Mucosa of descending colon (tissue), 3 donors: ENCODE results near the gene PTPRJ. TPM values are rescaled to one million over a fixed set of nuclear protein-coding genes. Genes with fewer than 3 reads are reported as not detected.
A peak's percentile ranks its signal among the peaks of the same experiment; 100 is the strongest.

Source experiments
- ATAC-seq: fragments of 200-7000 bp; cut with Tn5 transposase; one replicate; pipeline ENCODE4 v1.9.1; 2020; ENCODE audit warnings: mild to moderate bottlenecking, moderate library complexity
- DNase-seq, 3 donors: peaks; one replicate each; pipeline ENCODE4 v3.0.0-alpha.2; 2020
- H3K36me3 ChIP-seq: fragments of 200-600 bp; one replicate; pipeline ENCODE4 v1.8.0; 2021; ENCODE audit warnings: low read depth, mild to moderate bottlenecking
- H3K4me1 ChIP-seq: fragments of 200-600 bp; one replicate; pipeline ENCODE4 v1.8.0; 2021; ENCODE audit warnings: low read depth, mild to moderate bottlenecking
- H3K4me3 ChIP-seq: fragments of 200-600 bp; one replicate; pipeline ENCODE4 v1.8.0; 2021; ENCODE audit warnings: mild to moderate bottlenecking
- H3K9me3 ChIP-seq: fragments of 200-600 bp; one replicate; pipeline ENCODE4 v1.8.0; 2021; ENCODE audit warnings: mild to moderate bottlenecking
- CTCF ChIP-seq: fragments of 200-600 bp; IDR thresholded peaks from one replicate; pipeline ENCODE4 v1.8.0; 2022; ENCODE audit warnings: antibody characterized with exemption, mild to moderate bottlenecking
- intact Hi-C, 2 donors: fragments of 100-400 bp; cut with DNase I in 1 of 2; cut with micrococcal nuclease in 1 of 2; formaldehyde crosslinking; loops; one replicate each; pipeline versions ENCODE4 v1.11.0 to v1.11.1; 2022; cut with DNase I, micrococcal nuclease
- microRNA-seq: library from miRNA; unstranded; fragments of <30 nt; microRNA quantifications from one replicate; pipeline ENCODE4, GENCODE V29; 2019
- total RNA-seq, 3 donors: library from RNA; stranded (reverse); fragmentation: NEBNext Ultra II Directional in 2 of 3; extraction: Animal tissue kit (Norgen Biotek cat#: 25700) in 2 of 3; gene quantifications; one replicate each; pipeline versions ENCODE4 v1.2.1 to v1.2.4, GENCODE V29; 2021 to 2023
- donor health status: DM: no; HTN: no; CAD: no; lungs with moderate emphysema.
- donor health status: DM: no; HTN: no; CAD: no.
- donor health status: DM: no; HTN: yes; CAD: no.

Gene PTPRJ
- total RNA-seq, 3 donors from 2014 or later = 27.8 to 54.6 (median 44.0) TPM

DNA sequence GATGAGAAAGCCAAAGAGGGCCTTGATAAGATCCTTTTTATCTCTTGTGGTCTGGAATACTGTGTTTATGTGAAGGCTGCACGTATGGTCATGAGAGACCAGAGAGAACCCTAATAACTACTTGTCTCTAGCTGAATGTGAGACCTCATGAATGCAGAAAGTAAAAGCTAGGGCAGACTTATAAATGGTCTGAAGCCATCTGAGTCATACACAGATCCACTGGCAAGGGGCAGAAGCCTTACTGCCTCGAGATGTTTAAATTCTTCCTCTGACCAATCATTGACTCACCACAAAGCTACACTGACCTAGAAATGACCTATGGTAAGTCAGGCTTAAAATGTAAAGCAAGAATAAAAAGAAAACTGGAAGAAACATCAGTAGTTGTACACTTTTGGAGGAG lies 213.5 kb downstream of the PTPRJ start:
- intact Hi-C loops = no loop called here
- H3K9me3 ChIP-seq = peaks cover 5% of the 10 kb centered on the region
- no peaks in the 10 kb centered on the region for H3K36me3 ChIP-seq
- H3K4me3 ChIP-seq = no peak overlapping the region
- DNase-seq (no peak), ATAC-seq (no peak)
- H3K4me1 ChIP-seq = no peaks in the 10 kb centered on the region
- no peak for TF ChIP-seq CTCF

DNA sequence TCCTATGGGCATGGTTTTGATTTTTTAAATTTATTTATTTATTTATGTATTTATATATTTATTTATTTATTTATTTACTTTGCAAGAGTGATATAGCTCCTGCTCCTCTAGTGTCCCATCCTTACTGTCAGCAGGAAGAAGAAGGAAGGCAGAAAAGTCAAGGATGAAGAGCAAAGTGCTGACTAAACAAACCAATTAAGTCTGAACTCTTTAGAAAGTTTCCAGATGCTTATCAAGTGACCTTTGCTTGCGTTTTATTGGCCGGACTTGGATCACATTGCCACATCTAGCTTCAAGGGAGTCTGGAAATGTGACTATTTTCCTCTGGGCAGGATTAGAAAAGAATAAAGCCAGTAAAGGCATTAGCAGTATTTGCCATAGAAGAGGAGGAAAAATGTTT lies 227.5 kb downstream of the PTPRJ start:
- intact Hi-C loops = no loop called here
- DNase-seq (no peak), ATAC-seq (no peak)
- H3K36me3 ChIP-seq = no peaks in the 10 kb centered on the region
- H3K9me3 ChIP-seq = no peaks in the 10 kb centered on the region
- TF ChIP-seq CTCF = no peak
- no peak overlapping the region for H3K4me3 ChIP-seq
- H3K4me1 ChIP-seq = no peaks in the 10 kb centered on the region

DNA sequence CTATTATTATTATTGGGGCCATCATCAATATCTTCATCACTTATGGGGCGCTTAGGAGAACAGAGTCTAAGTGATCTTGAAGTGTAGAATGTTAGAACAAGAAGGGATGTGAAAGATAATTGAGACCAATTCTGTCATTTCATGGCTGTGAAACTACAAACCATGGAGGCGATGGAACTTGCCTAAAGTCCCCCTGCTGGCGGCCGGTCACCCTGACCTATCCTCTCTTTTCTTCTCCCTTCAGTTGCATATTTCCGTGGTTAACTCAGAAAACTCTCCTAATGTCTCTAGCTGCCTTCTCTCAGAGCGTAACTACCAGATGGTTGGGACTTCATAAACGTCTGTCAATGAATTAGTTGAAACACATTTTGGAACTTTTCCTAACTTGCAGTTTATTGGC lies 229.7 kb downstream of the PTPRJ start:
- intact Hi-C loops = no loop called here
- Histone ChIP-seq H3K36me3 (no peaks in the 10 kb centered on the region), H3K9me3 (no peaks in the 10 kb centered on the region), H3K4me3 (no peak overlapping the region), H3K4me1 (no peaks in the 10 kb centered on the region)
- TF ChIP-seq CTCF = no peak
- ATAC-seq (no peak), DNase-seq (peak in 1 of 3 donors; percentile 5)

- DNase-seq (no peak), ATAC-seq (no peak)
- H3K4me1 ChIP-seq = no peaks in the 10 kb centered on the region
- no peaks in the 10 kb centered on the region for H3K9me3 ChIP-seq
- intact Hi-C loops = no loop called here
- no peaks in the 10 kb centered on the region for H3K36me3 ChIP-seq
- no peak within 1 kb of the TSS for H3K4me3 ChIP-seq
- no peak for TF ChIP-seq CTCF
Measured at GRCh38 chr11:48216510-48216909, 236.2 kb downstream of the PTPRJ start, which contains the start of gene OR4B1. OR4B1 (plus strand) TSS chr11:48216810; CDS start chr11:48216810, 0 bp downstream.

Small RNAs within 50 kb of the gene (microRNA-seq; reads per million reads assigned to microRNA genes)
- gene MIR3161 = not detected

Other genes with a start within 250 kb of the PTPRJ start
- gene FNBP4, start 213.2 kb upstream of the PTPRJ start, total RNA-seq = 10 to 100 TPM; 68.4 to 94.8 (median 74.0) TPM
- gene NUP160, start 132.2 kb upstream of the PTPRJ start, total RNA-seq = 10 to 100 TPM; 24.3 to 28.4 (median 28.2) TPM
- gene OR4B1, start 236.3 kb downstream of the PTPRJ start, total RNA-seq = not detected